Natural killer cell (primary cell): ENCODE data around the gene MYLK. TPM values are rescaled to one million over a fixed set of nuclear protein-coding genes. Genes with fewer than 3 reads are reported as not detected.

Experiments
- ATAC-seq, 3 donors: fragments of 150-1000 bp in 2 of 3; fragments of 200-7000 bp in 1 of 3; cut with Tn5 transposase; 1 replicate in 1 of 3; 2 replicates in 2 of 3; pipeline ENCODE4 v1.10.0; 2021; ENCODE audit warnings: mild to moderate bottlenecking in 2 of 3, moderate library complexity in 2 of 3
- DNase-seq, 2 donors: peaks; one replicate each; pipeline versions ENCODE4 v3.0.0 to v3.0.0-alpha.2; 2013 to 2021; ENCODE audit warnings: mixed read lengths in 1 of 2
- H3K27ac ChIP-seq: one replicate; pipeline ENCODE4 v1.5.1; 2013; ENCODE audit warnings: mild to moderate bottlenecking, low read length
- H3K27me3 ChIP-seq: one replicate; pipeline ENCODE4 v1.6.1; 2013; ENCODE audit warnings: low read length; ENCODE audit not compliant: control insufficient read depth, insufficient read depth
- H3K36me3 ChIP-seq: one replicate; pipeline ENCODE4 v1.6.1; 2013; ENCODE audit warnings: low read length; ENCODE audit not compliant: control insufficient read depth, insufficient read depth
- H3K4me1 ChIP-seq: one replicate; pipeline ENCODE4 v1.6.1; 2013; ENCODE audit warnings: low read length; ENCODE audit not compliant: control insufficient read depth, insufficient read depth
- H3K4me3 ChIP-seq: one replicate; pipeline ENCODE4 v1.5.1; 2013; ENCODE audit warnings: low read length
- H3K9me3 ChIP-seq: one replicate; pipeline ENCODE4 v1.6.1; 2013; ENCODE audit warnings: low read length; ENCODE audit not compliant: control insufficient read depth, insufficient read depth
- H3K27ac Mint-ChIP-seq, 2 donors: one replicate each; pipeline ENCODE4 v1.8.0; 2022; ENCODE audit warnings: mild to moderate bottlenecking in 2 of 2, mixed read lengths in 2 of 2, moderate library complexity in 1 of 2
- H3K27me3 Mint-ChIP-seq, 2 donors: one replicate each; pipeline ENCODE4 v1.8.0; 2022; ENCODE audit warnings: low read depth in 2 of 2, mixed read lengths in 2 of 2
- H3K36me3 Mint-ChIP-seq: one replicate; pipeline ENCODE4 v1.8.0; 2022; ENCODE audit warnings: mixed read lengths
- H3K4me1 Mint-ChIP-seq, 2 donors: one replicate each; pipeline ENCODE4 v1.8.0; 2022; ENCODE audit warnings: mixed read lengths in 2 of 2
- H3K4me3 Mint-ChIP-seq: one replicate; pipeline ENCODE4 v1.8.0; 2022; ENCODE audit warnings: mild to moderate bottlenecking, moderate library complexity, mixed read lengths
- H3K9me3 Mint-ChIP-seq, 2 donors: one replicate each; pipeline ENCODE4 v1.8.0; 2022; ENCODE audit warnings: mixed read lengths in 2 of 2
- WGBS: methylation state at CpG from one replicate; pipeline ENCODE4 v1.1.7; 2013; ENCODE audit warnings: missing lambda C conversion rate; ENCODE audit not compliant: insufficient coverage; 5-methylcytosine and 5-hydroxymethylcytosine counted together
- intact Hi-C: fragments of 100-400 bp; cut with micrococcal nuclease; formaldehyde crosslinking; loops from one replicate; pipeline ENCODE4 v1.14.2; 2022
- total RNA-seq, 4 donors: library from RNA; stranded (reverse); fragments of 120-200 nt in 1 of 4; gene quantifications; one replicate each; pipeline versions ENCODE4 v1.2.3 to v1.2.4, GENCODE V29; 2013 to 2022
- TF ChIP-seq, protein P1 (sequence below): fragments of 200-600 bp; IDR thresholded peaks from one replicate; pipeline ENCODE4 v1.8.0; 2022; ENCODE audit warnings: antibody characterized with exemption

The MYLK gene
- total RNA-seq = 1 to 10 TPM in 2 of 3 donors, under 1 TPM in 1; 0.39 to 5.4 (median 3.4) TPM
- 26.1 TPM for total RNA-seq (2013)

GRCh38 chr3:123884203-123884831, at the start of gene MYLK:
TSS of gene MYLK (minus strand) at chr3:123884332. CDS start at chr3:123793841, 90,491 bp downstream.
- Histone ChIP-seq H3K36me3 (no peaks in the 10 kb centered on the region), H3K4me3 (no peak within 1 kb of the TSS), H3K27me3 (peaks cover 8% of the 10 kb centered on the region), H3K9me3 (no peaks in the 10 kb centered on the region), H3K4me1 (peaks cover 11% of the 10 kb centered on the region), H3K27ac (no peak within 1 kb of the TSS)
- no peak within 1 kb of the TSS for H3K27ac Mint-ChIP-seq
- H3K9me3 Mint-ChIP-seq = no peaks in the 10 kb centered on the region
- WGBS = 1% methylated on average over 70 of the region's 70 CpGs
- DNase-seq (peak in 1 of 2 donors; percentile 34), ATAC-seq (peak in 2 of 3 donors; percentile 36 to 74)
- peaks cover 0 to 7% of the 10 kb centered on the region in 2 donors for H3K4me1 Mint-ChIP-seq
- peaks cover 46% of the 10 kb centered on the region in 2 donors for H3K27me3 Mint-ChIP-seq
- intact Hi-C loops = no loop called here
- H3K36me3 Mint-ChIP-seq = no peaks in the 10 kb centered on the region
- TF ChIP-seq, protein P1, sequence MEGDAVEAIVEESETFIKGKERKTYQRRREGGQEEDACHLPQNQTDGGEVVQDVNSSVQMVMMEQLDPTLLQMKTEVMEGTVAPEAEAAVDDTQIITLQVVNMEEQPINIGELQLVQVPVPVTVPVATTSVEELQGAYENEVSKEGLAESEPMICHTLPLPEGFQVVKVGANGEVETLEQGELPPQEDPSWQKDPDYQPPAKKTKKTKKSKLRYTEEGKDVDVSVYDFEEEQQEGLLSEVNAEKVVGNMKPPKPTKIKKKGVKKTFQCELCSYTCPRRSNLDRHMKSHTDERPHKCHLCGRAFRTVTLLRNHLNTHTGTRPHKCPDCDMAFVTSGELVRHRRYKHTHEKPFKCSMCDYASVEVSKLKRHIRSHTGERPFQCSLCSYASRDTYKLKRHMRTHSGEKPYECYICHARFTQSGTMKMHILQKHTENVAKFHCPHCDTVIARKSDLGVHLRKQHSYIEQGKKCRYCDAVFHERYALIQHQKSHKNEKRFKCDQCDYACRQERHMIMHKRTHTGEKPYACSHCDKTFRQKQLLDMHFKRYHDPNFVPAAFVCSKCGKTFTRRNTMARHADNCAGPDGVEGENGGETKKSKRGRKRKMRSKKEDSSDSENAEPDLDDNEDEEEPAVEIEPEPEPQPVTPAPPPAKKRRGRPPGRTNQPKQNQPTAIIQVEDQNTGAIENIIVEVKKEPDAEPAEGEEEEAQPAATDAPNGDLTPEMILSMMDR = no peak
- H3K4me3 Mint-ChIP-seq = peak within 1 kb of the TSS; percentile 68

DNA sequence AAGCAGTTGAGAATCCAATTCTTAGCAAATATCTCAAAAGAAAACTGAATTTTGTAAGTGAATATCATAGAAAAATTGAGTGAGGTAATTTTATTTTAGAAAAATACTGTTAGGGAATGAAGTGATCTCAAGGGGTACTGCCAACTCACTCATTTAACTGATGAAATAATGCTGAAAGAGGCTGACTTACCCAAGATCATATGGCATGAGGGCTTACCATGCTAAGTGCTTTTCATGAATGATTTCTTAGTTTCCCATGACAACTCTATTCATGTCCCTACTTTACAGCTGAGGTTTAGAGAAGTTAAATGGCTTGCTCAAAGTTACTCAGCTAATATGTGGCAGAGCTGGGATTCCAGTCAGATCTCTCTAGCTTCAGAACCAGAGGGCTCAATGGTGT, 46.3 kb upstream of the MYLK start:
- DNase-seq (no peak), ATAC-seq (no peak)
- H3K4me1 Mint-ChIP-seq = no peaks in the 10 kb centered on the region
- no peak overlapping the region for H3K4me3 Mint-ChIP-seq
- Histone ChIP-seq H3K27me3 (no peaks in the 10 kb centered on the region), H3K4me3 (no peak overlapping the region), H3K27ac (no peak overlapping the region), H3K9me3 (no peaks in the 10 kb centered on the region), H3K36me3 (peaks cover 6% of the 10 kb centered on the region), H3K4me1 (no peaks in the 10 kb centered on the region)
- no peak overlapping the region for H3K27ac Mint-ChIP-seq
- no peaks in the 10 kb centered on the region for H3K27me3 Mint-ChIP-seq
- H3K36me3 Mint-ChIP-seq = peaks cover 9% of the 10 kb centered on the region
- intact Hi-C loops = no loop called here
- H3K9me3 Mint-ChIP-seq = no peaks in the 10 kb centered on the region
- TF ChIP-seq, protein P1 = no peak

DNA sequence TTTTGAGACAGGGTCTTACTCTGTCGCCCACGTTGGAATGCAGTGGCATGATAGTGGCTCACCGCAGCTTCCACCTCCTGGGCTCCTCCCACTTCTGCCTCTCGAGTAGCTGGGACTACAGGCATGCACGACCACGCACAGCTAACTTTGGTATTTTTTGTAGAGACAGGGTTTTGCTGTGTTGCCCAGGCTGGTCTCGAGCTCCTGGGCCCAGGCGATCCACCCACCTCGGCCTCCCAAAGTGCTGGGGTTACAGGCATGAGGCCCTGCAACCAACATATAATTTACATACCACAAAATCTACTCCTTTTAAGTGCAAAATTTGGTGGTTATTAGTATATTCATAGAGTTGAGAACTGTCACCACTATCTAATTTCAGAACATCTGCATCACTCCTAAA, 45.2 kb upstream of the MYLK start:
- Histone ChIP-seq H3K36me3 (peaks cover 6% of the 10 kb centered on the region), H3K27ac (no peak overlapping the region), H3K4me1 (no peaks in the 10 kb centered on the region), H3K9me3 (no peaks in the 10 kb centered on the region), H3K27me3 (no peaks in the 10 kb centered on the region), H3K4me3 (no peak overlapping the region)
- H3K4me1 Mint-ChIP-seq = no peaks in the 10 kb centered on the region
- H3K9me3 Mint-ChIP-seq = peaks cover under 1% of the 10 kb centered on the region in 2 donors
- H3K27me3 Mint-ChIP-seq = no peaks in the 10 kb centered on the region
- ATAC-seq (no peak), DNase-seq (no peak)
- intact Hi-C loops = no loop called here
- no peak overlapping the region for H3K4me3 Mint-ChIP-seq
- TF ChIP-seq, protein P1 = no peak
- peaks cover 19% of the 10 kb centered on the region for H3K36me3 Mint-ChIP-seq
- no peak overlapping the region for H3K27ac Mint-ChIP-seq
- WGBS = 94% methylated on average over 7 of the region's 9 CpGs

DNA sequence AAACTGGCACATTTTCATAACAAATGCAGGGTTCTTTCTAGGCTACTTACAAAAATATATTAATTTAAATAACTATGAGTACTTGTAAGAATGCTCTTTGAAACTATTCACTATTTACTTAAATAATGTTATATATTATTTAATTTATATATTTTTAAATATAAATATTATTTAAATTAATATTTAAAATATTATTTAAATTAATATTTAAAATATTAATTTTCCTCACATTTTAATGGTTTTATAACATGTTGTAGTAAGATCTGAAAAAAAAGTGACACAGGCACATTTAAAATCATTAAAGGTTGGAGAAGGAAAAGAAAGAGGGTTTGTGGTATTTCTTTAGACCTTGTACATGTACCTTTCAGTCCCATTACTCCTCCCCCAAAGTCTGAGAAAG, 42.3 kb upstream of the MYLK start:
- Histone ChIP-seq H3K4me1 (no peaks in the 10 kb centered on the region), H3K27me3 (no peaks in the 10 kb centered on the region), H3K4me3 (no peak overlapping the region), H3K36me3 (peaks cover 5% of the 10 kb centered on the region), H3K27ac (no peak overlapping the region), H3K9me3 (no peaks in the 10 kb centered on the region)
- Mint-ChIP-seq H3K4me1 (no peaks in the 10 kb centered on the region), H3K4me3 (no peak overlapping the region), H3K36me3 (peaks cover 39% of the 10 kb centered on the region), H3K27ac (no peak overlapping the region), H3K27me3 (no peaks in the 10 kb centered on the region), H3K9me3 (peaks cover 5 to 18% of the 10 kb centered on the region in 2 donors)
- ATAC-seq (no peak), DNase-seq (no peak)
- intact Hi-C loops = no loop called here
- TF ChIP-seq, protein P1 = no peak
